Measurements from ENCODE around the gene C2CD3. TPM values are rescaled to one million over a fixed set of nuclear protein-coding genes. Genes with fewer than 3 reads are reported as not detected.

The C2CD3 gene
- total RNA-seq, 2 donors from 2014 or later: 12.2 to 31.6 TPM

DNA sequence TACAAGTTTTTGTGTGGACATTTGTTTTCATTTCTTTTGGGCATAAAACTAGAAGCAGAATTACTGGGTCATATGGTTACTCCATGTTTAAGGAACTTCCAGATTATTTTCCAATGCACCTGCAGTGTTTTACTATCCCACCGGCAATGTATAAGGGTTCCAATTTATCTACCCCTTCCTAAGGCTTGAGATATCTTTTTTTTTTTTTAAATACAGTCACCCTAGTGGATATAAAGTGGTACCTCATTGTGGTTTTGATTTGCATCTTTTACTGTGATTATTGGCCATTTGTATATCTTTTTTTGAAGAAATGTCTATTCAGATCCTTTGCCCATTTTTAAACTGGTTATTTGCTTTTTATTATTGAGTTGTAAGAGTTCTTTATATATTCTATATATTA is 127.4 kb downstream of the C2CD3 start:
- Histone ChIP-seq H3K4me1 (no peaks in the 10 kb centered on the region), H3K36me3 (replicated peaks in 1 of 2; ENCODE audit: insufficient read depth in 1 of 2, low read depth in 2 of 2) (peaks cover 0 to 2% of the 10 kb centered on the region in 2 donors), H3K4me3 (no peak overlapping the region), H3K27me3 (no peaks in the 10 kb centered on the region), H3K27ac (no peak overlapping the region), H3K9me3 (no peaks in the 10 kb centered on the region)
- DNase-seq (no peak), ATAC-seq (no peak)
- intact Hi-C loops (cut with DNase I): no loop called here
- TF ChIP-seq, protein P1, sequence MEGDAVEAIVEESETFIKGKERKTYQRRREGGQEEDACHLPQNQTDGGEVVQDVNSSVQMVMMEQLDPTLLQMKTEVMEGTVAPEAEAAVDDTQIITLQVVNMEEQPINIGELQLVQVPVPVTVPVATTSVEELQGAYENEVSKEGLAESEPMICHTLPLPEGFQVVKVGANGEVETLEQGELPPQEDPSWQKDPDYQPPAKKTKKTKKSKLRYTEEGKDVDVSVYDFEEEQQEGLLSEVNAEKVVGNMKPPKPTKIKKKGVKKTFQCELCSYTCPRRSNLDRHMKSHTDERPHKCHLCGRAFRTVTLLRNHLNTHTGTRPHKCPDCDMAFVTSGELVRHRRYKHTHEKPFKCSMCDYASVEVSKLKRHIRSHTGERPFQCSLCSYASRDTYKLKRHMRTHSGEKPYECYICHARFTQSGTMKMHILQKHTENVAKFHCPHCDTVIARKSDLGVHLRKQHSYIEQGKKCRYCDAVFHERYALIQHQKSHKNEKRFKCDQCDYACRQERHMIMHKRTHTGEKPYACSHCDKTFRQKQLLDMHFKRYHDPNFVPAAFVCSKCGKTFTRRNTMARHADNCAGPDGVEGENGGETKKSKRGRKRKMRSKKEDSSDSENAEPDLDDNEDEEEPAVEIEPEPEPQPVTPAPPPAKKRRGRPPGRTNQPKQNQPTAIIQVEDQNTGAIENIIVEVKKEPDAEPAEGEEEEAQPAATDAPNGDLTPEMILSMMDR (IDR thresholded peaks at IDR 0.05): no peak
- no peak for TF ChIP-seq POLR2A (IDR thresholded peaks at IDR 0.05)
- 92 to 100% methylated on average over 1 of the region's 1 CpG for WGBS, 2 donors

DNA sequence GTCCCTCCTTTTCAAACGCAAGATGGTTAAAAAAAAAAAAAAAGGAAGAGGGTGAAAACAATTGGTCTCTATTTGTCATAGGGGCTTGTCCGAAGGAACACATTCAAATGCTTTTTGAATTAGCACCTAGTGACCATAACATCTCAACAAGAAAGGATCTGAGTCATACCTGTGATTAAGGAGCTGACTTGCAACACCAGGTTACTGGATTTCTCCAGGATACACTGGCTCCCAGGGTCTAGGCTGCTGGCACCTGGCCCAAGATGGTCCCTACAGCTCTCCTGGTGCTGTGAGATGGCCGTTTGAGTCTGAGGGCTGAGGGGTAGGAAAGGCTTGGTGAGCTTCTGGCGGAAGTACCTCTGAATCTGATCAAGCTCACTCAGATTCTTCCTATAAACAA is 133.5 kb downstream of the C2CD3 start:
- 80 to 82% methylated on average over 4 of the region's 4 CpGs for WGBS, 2 donors
- Histone ChIP-seq H3K4me3 (no peak overlapping the region), H3K9me3 (no peaks in the 10 kb centered on the region), H3K27me3 (no peaks in the 10 kb centered on the region), H3K27ac (no peak overlapping the region), H3K4me1 (peaks cover 8% of the 10 kb centered on the region), H3K36me3 (replicated peaks in 1 of 2; ENCODE audit: insufficient read depth in 1 of 2, low read depth in 2 of 2) (peaks cover 5 to 7% of the 10 kb centered on the region in 2 donors)
- intact Hi-C loops (cut with DNase I): no loop called here
- TF ChIP-seq, protein P1 (IDR thresholded peaks at IDR 0.05): no peak
- TF ChIP-seq POLR2A (IDR thresholded peaks at IDR 0.05): no peak
- DNase-seq: no peak
- no peak for ATAC-seq

DNA sequence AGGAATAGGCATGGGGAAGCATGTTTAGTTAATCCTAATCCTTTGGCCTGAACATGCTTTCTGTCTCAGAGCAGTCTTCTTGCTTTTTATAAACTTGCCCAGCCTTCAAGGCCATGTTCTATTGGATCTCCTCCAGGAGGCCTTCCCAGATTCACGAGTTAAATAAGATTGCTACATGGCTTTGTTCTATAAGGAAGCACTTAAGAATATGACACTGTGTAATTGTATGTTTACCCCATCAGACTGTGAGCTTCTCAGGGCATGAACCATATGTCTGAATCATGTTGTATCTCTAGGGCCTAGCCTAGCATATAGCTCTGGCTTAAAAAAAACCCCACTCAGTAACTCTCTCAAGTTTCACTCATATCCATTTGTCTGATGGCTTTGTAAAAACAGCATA is 135.5 kb downstream of the C2CD3 start:
- no peak overlapping the region for H3K27ac ChIP-seq
- DNase-seq (peak in 1 of 4 donors; percentile 25), ATAC-seq (peak; percentile 35)
- intact Hi-C loops (cut with DNase I): no loop called here
- H3K9me3 ChIP-seq: no peaks in the 10 kb centered on the region
- H3K27me3 ChIP-seq: no peaks in the 10 kb centered on the region
- H3K4me1 ChIP-seq: peaks cover 8% of the 10 kb centered on the region
- TF ChIP-seq, protein P1 (IDR thresholded peaks at IDR 0.05): no peak
- TF ChIP-seq POLR2A (IDR thresholded peaks at IDR 0.05): no peak
- no peak overlapping the region for H3K4me3 ChIP-seq
- 29 to 39% methylated on average over 1 of the region's 1 CpG for WGBS, 2 donors
- peaks cover 4 to 5% of the 10 kb centered on the region in 2 donors for H3K36me3 ChIP-seq (replicated peaks in 1 of 2; ENCODE audit: insufficient read depth in 1 of 2, low read depth in 2 of 2)

DNA sequence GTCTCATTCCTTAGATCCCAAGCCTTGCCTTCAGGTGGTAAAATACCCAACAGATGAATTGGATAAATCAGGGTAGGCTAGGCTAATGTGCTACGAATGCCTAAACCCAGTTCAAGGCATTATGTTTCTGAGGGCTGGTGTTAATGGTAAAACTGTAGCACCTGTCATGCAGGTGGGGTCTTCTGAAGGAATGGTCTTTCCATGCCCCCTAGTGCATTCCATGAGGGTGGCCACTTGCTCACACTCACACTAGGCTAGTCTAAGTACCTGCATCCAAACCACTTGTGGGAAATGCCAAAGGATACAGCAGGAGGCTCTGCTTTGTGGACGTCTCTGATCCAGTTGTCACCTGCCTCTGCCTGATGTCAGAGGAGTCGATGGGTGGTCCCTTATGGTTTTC is 137.8 kb downstream of the C2CD3 start:
- intact Hi-C loops (cut with DNase I): no loop called here
- TF ChIP-seq POLR2A (IDR thresholded peaks at IDR 0.05): no peak
- TF ChIP-seq, protein P1 (IDR thresholded peaks at IDR 0.05): no peak
- no peak overlapping the region for H3K27ac ChIP-seq
- no peaks in the 10 kb centered on the region for H3K27me3 ChIP-seq
- ATAC-seq: no peak
- DNase-seq: no peak
- H3K9me3 ChIP-seq: no peaks in the 10 kb centered on the region
- peaks cover 4 to 5% of the 10 kb centered on the region in 2 donors for H3K36me3 ChIP-seq (replicated peaks in 1 of 2; ENCODE audit: insufficient read depth in 1 of 2, low read depth in 2 of 2)
- 79 to 88% methylated on average over 3 of the region's 3 CpGs for WGBS, 2 donors
- H3K4me3 ChIP-seq: no peak overlapping the region
- peaks cover 8% of the 10 kb centered on the region for H3K4me1 ChIP-seq

Measured in body of pancreas (tissue), 4 donors.